C4-2B (cell line): ENCODE results near the gene ANXA3.

ENCODE experiments used
- ZFX ChIP-seq: fragments of 450-650 bp; IDR thresholded peaks from 2 replicates; pipeline ENCODE4 v1.6.1; 2017
- TF ChIP-seq, protein P1 (sequence below): fragments of 450-650 bp; conservative IDR thresholded peaks from 2 replicates; pipeline ENCODE4 v1.5.1; 2017; ENCODE audit warnings: mild to moderate bottlenecking

DNA sequence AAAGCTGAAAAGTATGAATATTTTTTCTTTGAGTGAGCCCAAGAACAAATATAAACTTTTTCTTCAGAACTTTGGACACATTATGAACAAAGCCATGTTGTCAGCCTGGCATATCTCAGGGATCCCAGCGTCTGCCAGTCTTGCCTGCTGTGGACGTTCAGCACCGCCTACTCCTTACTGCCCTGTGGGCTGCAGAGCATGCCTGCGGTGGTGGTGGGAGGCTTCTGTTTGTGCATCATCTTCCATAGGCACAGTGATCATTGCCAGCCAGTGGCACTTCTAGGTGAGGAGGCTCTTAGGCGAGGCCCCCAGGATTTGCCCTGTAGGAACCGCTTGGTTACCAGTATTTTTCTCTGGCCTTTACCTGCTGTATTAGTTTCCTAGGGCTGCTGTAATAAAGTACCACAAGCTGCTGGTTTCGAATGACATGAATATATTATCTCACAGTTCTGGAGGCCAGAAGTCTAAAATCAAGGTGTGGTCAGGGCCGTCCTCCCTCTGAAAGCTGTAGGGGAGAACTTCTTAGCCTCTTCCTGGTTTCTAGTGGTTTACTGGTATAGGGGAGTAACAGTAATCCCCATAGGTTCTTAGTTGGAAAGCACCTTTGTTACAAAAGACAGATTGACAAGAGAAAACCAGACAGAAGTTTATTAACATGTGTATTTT lies 15.4 kb downstream of the ANXA3 start:
- TF ChIP-seq, protein P1, sequence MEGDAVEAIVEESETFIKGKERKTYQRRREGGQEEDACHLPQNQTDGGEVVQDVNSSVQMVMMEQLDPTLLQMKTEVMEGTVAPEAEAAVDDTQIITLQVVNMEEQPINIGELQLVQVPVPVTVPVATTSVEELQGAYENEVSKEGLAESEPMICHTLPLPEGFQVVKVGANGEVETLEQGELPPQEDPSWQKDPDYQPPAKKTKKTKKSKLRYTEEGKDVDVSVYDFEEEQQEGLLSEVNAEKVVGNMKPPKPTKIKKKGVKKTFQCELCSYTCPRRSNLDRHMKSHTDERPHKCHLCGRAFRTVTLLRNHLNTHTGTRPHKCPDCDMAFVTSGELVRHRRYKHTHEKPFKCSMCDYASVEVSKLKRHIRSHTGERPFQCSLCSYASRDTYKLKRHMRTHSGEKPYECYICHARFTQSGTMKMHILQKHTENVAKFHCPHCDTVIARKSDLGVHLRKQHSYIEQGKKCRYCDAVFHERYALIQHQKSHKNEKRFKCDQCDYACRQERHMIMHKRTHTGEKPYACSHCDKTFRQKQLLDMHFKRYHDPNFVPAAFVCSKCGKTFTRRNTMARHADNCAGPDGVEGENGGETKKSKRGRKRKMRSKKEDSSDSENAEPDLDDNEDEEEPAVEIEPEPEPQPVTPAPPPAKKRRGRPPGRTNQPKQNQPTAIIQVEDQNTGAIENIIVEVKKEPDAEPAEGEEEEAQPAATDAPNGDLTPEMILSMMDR, result no peak
- TF ChIP-seq ZFX, result no peak
